Measurements from ENCODE around the gene VSTM4. TPM values are rescaled to one million over a fixed set of nuclear protein-coding genes. Genes with fewer than 3 reads are reported as not detected.

The VSTM4 gene
- polyA plus RNA-seq, 1 donor (not counting 4 experiments of a cell fraction or from before 2014, with no cell fraction given) = not detected

DNA sequence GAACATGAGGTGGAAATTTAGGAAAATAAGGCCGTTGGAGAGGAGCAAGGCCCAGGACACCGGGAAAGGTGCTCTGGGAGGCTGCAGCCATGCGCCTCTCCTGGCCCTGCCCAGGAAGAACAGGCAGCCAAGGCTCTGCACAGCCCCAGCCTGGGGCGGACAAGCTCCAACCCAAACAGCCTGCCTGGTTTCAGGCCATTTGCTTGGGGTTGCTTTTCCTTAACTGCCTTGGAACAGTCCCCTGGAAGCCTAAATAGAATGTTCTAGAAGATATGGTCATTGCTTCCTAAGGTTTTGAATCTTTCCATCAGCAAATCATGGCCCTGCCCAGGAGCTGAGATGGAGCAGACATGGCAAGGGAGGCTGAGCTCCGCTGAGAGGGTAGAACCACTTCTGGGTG is 11.0 kb downstream of the VSTM4 start:
- FAIRE-seq = no peak
- Histone ChIP-seq H4K20me1 (ENCODE audit: control insufficient read depth, extremely low read depth, insufficient read depth, low read length) (no peaks in the 10 kb centered on the region), H3K9me1 (ENCODE audit: control insufficient read depth, extremely low read depth, insufficient read depth, low read length) (no peaks in the 10 kb centered on the region), H2AFZ (ENCODE audit: control insufficient read depth, low read length) (no peak overlapping the region), H3K27me3 (ENCODE audit: control insufficient read depth, extremely low read depth, insufficient read depth, low read length) (no peaks in the 10 kb centered on the region), H3K9ac (ENCODE audit: control insufficient read depth, extremely low read depth, insufficient read depth, low read length) (no peak overlapping the region), H3K4me3 (ENCODE audit: control insufficient read depth in 2 of 3, extremely low read depth in 1 of 3, insufficient read depth in 2 of 3, low read depth in 1 of 3, low read length in 3 of 3) (no peak overlapping the region), H3K4me2 (ENCODE audit: control insufficient read depth, extremely low read depth, insufficient read depth, low read depth, low read length) (no peak overlapping the region), H3K4me1 (ENCODE audit: control insufficient read depth, extremely low read depth, insufficient read depth, low read length) (no peaks in the 10 kb centered on the region), H3K27ac (ENCODE audit: control insufficient read depth, insufficient read depth, low read length) (no peak overlapping the region), H3K9me3 (ENCODE audit: control insufficient read depth, low read depth, low read length) (no peaks in the 10 kb centered on the region), H3K79me2 (ENCODE audit: control insufficient read depth, insufficient read depth, low read length) (no peaks in the 10 kb centered on the region), H3K36me3 (ENCODE audit: control insufficient read depth in 2 of 2, extremely low read depth in 1 of 2, insufficient read depth in 2 of 2, low read length in 2 of 2) (no peaks in the 10 kb centered on the region)
- dilution Hi-C loops (cut with MboI; ENCODE audit: extremely low pct_ligation_motif_present, low sequenced_read_pairs) = no loop called here
- TF ChIP-seq EZH2 (IDR thresholded peaks at IDR 0.05; ENCODE audit: low read length) = no peak
- TF ChIP-seq, protein P1, sequence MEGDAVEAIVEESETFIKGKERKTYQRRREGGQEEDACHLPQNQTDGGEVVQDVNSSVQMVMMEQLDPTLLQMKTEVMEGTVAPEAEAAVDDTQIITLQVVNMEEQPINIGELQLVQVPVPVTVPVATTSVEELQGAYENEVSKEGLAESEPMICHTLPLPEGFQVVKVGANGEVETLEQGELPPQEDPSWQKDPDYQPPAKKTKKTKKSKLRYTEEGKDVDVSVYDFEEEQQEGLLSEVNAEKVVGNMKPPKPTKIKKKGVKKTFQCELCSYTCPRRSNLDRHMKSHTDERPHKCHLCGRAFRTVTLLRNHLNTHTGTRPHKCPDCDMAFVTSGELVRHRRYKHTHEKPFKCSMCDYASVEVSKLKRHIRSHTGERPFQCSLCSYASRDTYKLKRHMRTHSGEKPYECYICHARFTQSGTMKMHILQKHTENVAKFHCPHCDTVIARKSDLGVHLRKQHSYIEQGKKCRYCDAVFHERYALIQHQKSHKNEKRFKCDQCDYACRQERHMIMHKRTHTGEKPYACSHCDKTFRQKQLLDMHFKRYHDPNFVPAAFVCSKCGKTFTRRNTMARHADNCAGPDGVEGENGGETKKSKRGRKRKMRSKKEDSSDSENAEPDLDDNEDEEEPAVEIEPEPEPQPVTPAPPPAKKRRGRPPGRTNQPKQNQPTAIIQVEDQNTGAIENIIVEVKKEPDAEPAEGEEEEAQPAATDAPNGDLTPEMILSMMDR (optimal IDR thresholded peaks at IDR 0.05 in 1 of 3, IDR thresholded peaks at IDR 0.05 in 1 of 3, conservative IDR thresholded peaks at IDR 0.05 in 1 of 3; ENCODE audit: extremely low read depth in 1 of 3, insufficient read depth in 2 of 3, low read length in 3 of 3) = no peak
- no peak for DNase-seq (ENCODE audit: low read depth, low spot score)

DNA sequence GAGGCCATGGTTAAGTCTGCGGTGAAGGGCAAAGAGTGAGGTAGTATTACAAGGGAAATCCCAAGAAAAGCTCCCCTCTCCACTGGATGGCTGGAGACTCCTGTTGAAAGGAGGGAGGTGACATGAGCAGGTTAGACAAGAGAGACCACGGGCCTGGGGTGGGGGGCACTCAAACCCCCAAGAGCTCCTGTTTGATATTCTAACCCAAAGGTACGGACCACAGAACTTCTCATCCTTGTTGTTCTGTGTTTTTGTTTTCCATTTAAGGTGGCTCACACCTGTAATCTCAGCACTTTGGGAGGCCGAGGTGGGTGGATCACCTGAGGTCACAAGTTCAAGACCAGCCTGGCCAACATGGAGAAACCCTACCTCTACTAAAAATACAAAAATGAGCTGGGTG is 11.6 kb downstream of the VSTM4 start:
- no peaks in the 10 kb centered on the region for H3K9me3 ChIP-seq (ENCODE audit: control insufficient read depth, low read depth, low read length)
- TF ChIP-seq, protein P1 (optimal IDR thresholded peaks at IDR 0.05 in 1 of 3, IDR thresholded peaks at IDR 0.05 in 1 of 3, conservative IDR thresholded peaks at IDR 0.05 in 1 of 3; ENCODE audit: extremely low read depth in 1 of 3, insufficient read depth in 2 of 3, low read length in 3 of 3) = no peak
- TF ChIP-seq EZH2 (IDR thresholded peaks at IDR 0.05; ENCODE audit: low read length) = no peak
- H3K4me1 ChIP-seq (ENCODE audit: control insufficient read depth, extremely low read depth, insufficient read depth, low read length) = no peaks in the 10 kb centered on the region
- no peak overlapping the region for H2AFZ ChIP-seq (ENCODE audit: control insufficient read depth, low read length)
- no peaks in the 10 kb centered on the region for H3K9me1 ChIP-seq (ENCODE audit: control insufficient read depth, extremely low read depth, insufficient read depth, low read length)
- DNase-seq (ENCODE audit: low read depth, low spot score) = no peak
- dilution Hi-C loops (cut with MboI; ENCODE audit: extremely low pct_ligation_motif_present, low sequenced_read_pairs) = no loop called here
- H3K79me2 ChIP-seq (ENCODE audit: control insufficient read depth, insufficient read depth, low read length) = no peaks in the 10 kb centered on the region
- FAIRE-seq = no peak
- H3K36me3 ChIP-seq (ENCODE audit: control insufficient read depth in 2 of 2, extremely low read depth in 1 of 2, insufficient read depth in 2 of 2, low read length in 2 of 2) = no peaks in the 10 kb centered on the region
- no peaks in the 10 kb centered on the region for H4K20me1 ChIP-seq (ENCODE audit: control insufficient read depth, extremely low read depth, insufficient read depth, low read length)
- no peak overlapping the region for H3K27ac ChIP-seq (ENCODE audit: control insufficient read depth, insufficient read depth, low read length)
- H3K9ac ChIP-seq (ENCODE audit: control insufficient read depth, extremely low read depth, insufficient read depth, low read length) = no peak overlapping the region
- no peak overlapping the region for H3K4me2 ChIP-seq (ENCODE audit: control insufficient read depth, extremely low read depth, insufficient read depth, low read depth, low read length)
- H3K27me3 ChIP-seq (ENCODE audit: control insufficient read depth, extremely low read depth, insufficient read depth, low read length) = no peaks in the 10 kb centered on the region
- no peak overlapping the region for H3K4me3 ChIP-seq (ENCODE audit: control insufficient read depth in 2 of 3, extremely low read depth in 1 of 3, insufficient read depth in 2 of 3, low read depth in 1 of 3, low read length in 3 of 3)
